Muscle layer of duodenum (tissue), 2 donors: ENCODE data around the gene RAC2.

Source experiments
- H3K27ac ChIP-seq: one replicate; pipeline ENCODE4 v1.7.0; 2013; ENCODE audit warnings: mild to moderate bottlenecking, low read length
- H3K27me3 ChIP-seq: one replicate; pipeline ENCODE4 v1.7.0; 2013; ENCODE audit warnings: low read depth, mild to moderate bottlenecking, control low read depth, low read length
- H3K36me3 ChIP-seq, 2 donors: one replicate each; pipeline ENCODE4 v1.7.0; 2013; ENCODE audit warnings: low read length in 2 of 2, control low read depth in 1 of 2, mild to moderate bottlenecking in 1 of 2; ENCODE audit not compliant: insufficient read depth in 2 of 2, control insufficient read depth in 1 of 2
- H3K4me1 ChIP-seq, 2 donors: one replicate each; pipeline ENCODE4 v1.7.0; 2013; ENCODE audit warnings: low read length in 2 of 2, mild to moderate bottlenecking in 2 of 2, control low read depth in 1 of 2, moderate library complexity in 1 of 2; ENCODE audit not compliant: insufficient read depth in 2 of 2, control insufficient read depth in 1 of 2
- H3K4me3 ChIP-seq, 2 donors: one replicate each; pipeline ENCODE4 v1.7.0; 2013; ENCODE audit warnings: low read length in 2 of 2, low read depth in 1 of 2, mild to moderate bottlenecking in 1 of 2
- H3K9me3 ChIP-seq, 2 donors: one replicate each; pipeline ENCODE4 v1.7.0; 2013; ENCODE audit warnings: low read length in 2 of 2, control low read depth in 1 of 2, mild to moderate bottlenecking in 1 of 2; ENCODE audit not compliant: control insufficient read depth in 1 of 2
- donor health status: healthy.

RAC2 gene

DNA sequence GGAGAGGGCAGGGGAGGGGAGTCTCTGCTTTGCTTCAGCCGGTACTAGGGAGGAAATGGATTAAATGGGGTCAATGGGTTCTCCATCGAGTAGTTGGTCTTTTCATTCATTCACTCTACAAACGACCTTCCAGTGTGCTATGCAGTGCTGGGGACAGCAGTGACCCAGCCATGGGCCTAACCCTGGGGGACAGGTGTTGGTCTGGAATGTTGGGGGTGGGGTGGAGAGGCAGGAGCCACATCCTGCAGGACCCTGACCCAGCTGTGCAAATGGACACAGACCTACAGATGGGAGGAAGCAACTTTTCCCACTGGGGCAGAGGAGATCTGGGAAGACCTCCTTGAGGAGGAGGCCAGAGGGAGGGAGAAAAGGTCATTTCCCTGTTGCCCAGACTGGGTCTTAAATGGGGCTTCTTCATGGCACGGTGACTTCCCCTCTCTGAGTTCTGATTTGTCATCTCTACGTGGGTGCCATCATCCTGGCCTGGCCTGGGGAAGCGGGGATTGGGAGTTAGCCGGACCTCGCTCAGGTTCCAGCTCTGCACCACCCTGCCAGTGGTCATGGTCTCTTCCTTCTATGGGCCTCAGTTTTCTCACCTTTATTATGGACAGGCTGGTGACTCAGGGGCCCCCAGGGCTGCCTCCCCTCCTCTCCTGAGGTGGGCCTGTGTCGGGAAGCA is 40.2 kb upstream of the RAC2 start:
- no peaks in the 10 kb centered on the region for H3K27me3 ChIP-seq
- H3K27ac ChIP-seq = peak overlapping the region; percentile 25
- H3K36me3 ChIP-seq = no peaks in the 10 kb centered on the region
- H3K4me3 ChIP-seq = peak overlapping the region; percentile 39 to 49
- H3K4me1 ChIP-seq = peaks cover 0 to 8% of the 10 kb centered on the region in 2 donors
- H3K9me3 ChIP-seq = no peaks in the 10 kb centered on the region

DNA sequence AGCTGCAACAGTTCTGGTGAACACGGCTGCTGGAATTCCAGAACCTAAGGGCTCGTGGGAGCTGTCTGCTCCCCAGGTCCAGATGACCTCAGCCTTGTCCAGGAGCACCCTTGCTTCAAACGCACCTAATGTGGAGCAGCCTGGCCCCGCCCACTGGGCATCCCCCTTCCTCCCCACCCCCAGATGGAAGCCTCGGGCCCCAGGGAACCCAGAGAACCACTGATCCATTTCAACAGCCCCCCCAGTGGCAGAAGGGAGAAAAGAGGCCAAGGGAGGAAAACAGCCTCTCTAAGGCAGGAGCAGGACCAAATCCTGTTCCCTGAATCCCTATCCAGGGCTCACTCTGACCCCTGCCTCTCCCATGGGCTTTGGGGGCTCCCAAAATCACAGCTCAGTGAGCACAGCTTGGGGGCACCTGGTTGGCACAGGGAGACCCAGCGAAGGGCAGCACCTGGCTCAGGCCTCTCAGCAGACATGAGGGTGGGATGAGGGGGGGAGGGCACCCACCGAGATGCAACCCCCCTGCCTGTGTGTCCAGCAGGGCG is 39.4 kb upstream of the RAC2 start:
- Histone ChIP-seq H3K4me3 (peak overlapping the region; percentile 39 to 70), H3K4me1 (peaks cover 0 to 8% of the 10 kb centered on the region in 2 donors), H3K27me3 (no peaks in the 10 kb centered on the region), H3K9me3 (no peaks in the 10 kb centered on the region), H3K36me3 (no peaks in the 10 kb centered on the region), H3K27ac (peak overlapping the region; percentile 84)

DNA sequence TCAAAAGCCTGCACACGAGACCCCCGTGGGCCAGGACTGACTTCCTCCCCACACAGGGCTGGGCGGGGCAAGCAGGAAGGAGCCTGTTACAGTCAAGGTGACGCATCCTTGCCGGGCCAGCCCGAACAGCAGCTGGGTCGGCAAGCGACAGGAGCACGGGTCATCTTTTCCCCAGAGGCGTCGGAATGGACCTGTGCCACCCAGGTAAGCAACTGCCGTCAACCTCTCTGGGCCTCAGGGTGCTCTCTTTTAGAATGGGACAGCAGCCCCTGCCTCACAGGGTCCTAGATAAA is 38.3 kb upstream of the RAC2 start, which contains the start of gene CYTH4:
Gene CYTH4 (plus strand): TSS at position 124 of the 293 bp plus-strand sequence. CDS start 62 bp downstream, at position 186.
- peak within 1 kb of the TSS; percentile 39 to 70 for H3K4me3 ChIP-seq
- H3K9me3 ChIP-seq = no peaks in the 10 kb centered on the region
- no peaks in the 10 kb centered on the region for H3K36me3 ChIP-seq
- H3K27me3 ChIP-seq = no peaks in the 10 kb centered on the region
- peak within 1 kb of the TSS; percentile 84 for H3K27ac ChIP-seq
- peaks cover 0 to 8% of the 10 kb centered on the region in 2 donors for H3K4me1 ChIP-seq

DNA sequence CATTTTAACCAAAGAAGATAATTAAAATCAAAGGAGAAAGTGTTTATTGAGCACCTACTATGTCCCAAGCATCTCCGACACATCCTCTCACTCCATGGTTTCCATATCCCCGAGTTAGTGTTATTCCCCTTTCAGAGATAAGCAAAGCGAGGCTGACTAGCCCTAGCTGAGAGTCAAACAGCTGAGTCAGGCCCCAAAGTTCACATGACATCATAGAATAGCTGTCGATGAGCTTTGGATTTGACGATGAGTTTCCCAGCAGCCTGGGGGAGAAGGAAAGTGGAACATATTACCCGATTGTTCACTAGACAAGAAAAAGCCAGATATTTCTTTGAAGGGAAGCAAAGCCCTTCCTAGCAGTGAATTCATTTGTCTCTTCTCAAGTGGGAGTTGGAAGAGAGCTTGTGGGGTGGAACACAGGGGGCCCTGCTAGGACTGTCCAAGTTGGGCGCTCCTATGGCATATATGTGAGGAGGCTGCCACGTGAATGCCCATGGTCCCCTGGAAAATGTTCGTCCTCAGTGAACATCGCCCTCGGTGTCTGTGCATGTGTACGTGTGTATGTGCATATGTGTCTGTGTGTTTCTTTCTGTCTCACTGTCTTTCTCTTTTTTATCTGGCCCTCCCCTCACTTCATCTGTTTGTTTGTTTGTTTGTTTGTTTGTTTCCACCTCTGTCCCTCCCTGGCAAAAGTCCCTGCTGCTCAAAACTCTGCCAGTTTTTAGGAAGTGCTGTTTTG is 37.7 kb upstream of the RAC2 start:
- Histone ChIP-seq H3K4me1 (peaks cover 0 to 8% of the 10 kb centered on the region in 2 donors), H3K27ac (peak overlapping the region; percentile 84), H3K27me3 (no peaks in the 10 kb centered on the region), H3K4me3 (peak overlapping the region in 1 of 2 donors; percentile 70), H3K36me3 (no peaks in the 10 kb centered on the region), H3K9me3 (no peaks in the 10 kb centered on the region)

DNA sequence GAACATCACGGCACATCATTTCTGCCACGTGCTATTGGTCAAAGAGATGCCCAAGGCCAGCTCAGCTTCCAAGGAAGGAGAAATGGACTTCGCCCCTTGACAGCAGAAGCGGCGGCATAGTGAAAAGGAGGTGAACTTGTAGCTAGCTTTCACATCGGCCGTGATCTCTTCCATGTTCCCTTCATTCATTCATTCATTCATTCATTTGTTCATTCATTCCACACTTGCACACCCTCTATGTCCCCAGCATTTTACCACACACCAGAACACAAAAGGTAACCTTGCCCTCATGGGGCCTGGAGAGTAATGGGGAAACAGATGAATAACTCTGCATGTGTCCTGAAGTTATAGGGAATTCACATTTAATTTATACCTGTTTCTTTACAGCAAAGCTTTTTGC is 37.1 kb upstream of the RAC2 start:
- no peaks in the 10 kb centered on the region for H3K27me3 ChIP-seq
- no peaks in the 10 kb centered on the region for H3K9me3 ChIP-seq
- no peak overlapping the region for H3K27ac ChIP-seq
- H3K36me3 ChIP-seq = no peaks in the 10 kb centered on the region
- H3K4me1 ChIP-seq = peaks cover 0 to 8% of the 10 kb centered on the region in 2 donors
- H3K4me3 ChIP-seq = no peak overlapping the region

DNA sequence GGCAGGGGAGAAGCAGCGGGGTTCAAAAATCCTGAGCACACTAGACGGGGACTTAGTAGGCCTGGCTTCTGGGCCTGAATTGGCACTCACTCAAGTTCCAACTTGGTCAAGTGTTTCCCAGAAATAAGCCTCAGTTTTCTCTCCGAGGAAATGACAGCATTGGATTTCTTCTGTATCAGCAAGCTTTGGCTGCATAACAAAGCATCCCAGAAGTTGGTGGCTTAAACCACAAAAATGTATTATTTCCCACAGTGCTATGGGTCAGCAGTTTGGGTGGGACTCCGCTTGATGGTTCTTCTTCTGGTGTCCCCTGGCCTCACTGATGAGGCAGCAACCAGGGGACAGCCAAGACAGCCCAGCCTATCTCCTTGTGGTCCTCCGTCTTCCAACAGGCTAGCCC is 36.6 kb upstream of the RAC2 start:
- Histone ChIP-seq H3K27me3 (no peaks in the 10 kb centered on the region), H3K27ac (no peak overlapping the region), H3K36me3 (no peaks in the 10 kb centered on the region), H3K4me1 (peaks cover 0 to 8% of the 10 kb centered on the region in 2 donors), H3K4me3 (no peak overlapping the region), H3K9me3 (no peaks in the 10 kb centered on the region)

DNA sequence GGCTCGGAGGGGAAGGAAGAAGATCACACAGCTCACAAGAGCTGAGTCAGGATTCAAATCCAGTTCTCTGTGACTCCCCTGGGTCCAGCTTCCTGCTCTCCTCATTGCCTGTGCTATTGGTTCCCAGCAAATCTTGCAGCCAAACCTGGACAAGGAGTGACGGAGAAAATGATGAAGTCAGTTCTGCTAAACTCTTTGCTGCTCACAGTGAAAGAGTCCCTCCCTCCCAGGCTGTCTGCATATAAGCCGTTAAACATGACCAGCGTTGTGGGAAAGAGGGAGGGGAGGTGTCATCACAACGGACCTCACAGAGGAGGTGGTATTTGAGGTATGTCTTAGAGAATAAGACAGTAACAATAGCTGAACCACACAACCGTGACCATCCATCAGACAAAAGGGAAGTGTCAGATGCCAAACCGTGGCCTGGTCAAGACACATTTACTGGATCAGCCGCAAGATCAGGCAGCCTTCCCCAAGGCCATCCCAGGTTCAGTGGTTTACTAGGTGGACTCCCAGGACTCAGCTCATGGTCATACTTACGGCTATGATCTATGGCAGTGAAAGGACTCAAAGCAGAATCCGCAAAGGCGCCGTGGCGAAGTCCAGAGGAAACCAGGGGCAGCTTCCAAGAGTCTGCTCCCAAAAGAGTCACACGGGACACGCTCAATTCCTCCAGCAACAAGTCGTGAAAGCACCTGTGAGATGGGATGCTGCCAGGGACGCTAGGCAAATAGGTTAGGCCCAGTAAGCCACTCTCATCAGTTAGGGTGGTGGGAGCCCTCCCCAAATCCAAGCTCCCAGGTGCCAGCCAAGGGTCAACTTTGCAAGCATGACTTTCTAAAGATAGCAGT is 35.5 kb upstream of the RAC2 start:
- H3K4me3 ChIP-seq = no peak overlapping the region
- H3K36me3 ChIP-seq = no peaks in the 10 kb centered on the region
- H3K27me3 ChIP-seq = no peaks in the 10 kb centered on the region
- H3K27ac ChIP-seq = no peak overlapping the region
- H3K9me3 ChIP-seq = no peaks in the 10 kb centered on the region
- peaks cover 0 to 4% of the 10 kb centered on the region in 2 donors for H3K4me1 ChIP-seq

DNA sequence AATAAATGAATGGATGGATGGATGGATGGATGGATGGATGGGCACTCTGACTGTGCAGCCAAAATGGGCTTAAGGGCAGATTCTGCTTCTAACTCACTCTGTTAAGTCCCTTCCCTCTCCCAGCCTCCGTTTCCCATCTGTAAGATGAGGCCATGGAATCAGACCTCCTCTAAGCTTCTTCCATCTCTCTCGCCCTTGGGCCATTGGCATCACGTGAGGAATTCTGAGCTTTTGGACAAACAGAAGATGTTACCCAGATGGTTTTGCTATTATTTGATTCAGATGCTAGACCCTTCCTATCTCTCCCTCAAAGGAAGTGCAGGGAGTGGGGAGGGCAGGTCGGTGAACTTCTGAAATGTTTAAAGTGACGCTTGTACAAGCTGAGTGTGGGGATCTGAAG is 34.2 kb upstream of the RAC2 start:
- Histone ChIP-seq H3K4me1 (no peaks in the 10 kb centered on the region), H3K27me3 (no peaks in the 10 kb centered on the region), H3K9me3 (no peaks in the 10 kb centered on the region), H3K36me3 (no peaks in the 10 kb centered on the region), H3K4me3 (no peak overlapping the region), H3K27ac (no peak overlapping the region)

DNA sequence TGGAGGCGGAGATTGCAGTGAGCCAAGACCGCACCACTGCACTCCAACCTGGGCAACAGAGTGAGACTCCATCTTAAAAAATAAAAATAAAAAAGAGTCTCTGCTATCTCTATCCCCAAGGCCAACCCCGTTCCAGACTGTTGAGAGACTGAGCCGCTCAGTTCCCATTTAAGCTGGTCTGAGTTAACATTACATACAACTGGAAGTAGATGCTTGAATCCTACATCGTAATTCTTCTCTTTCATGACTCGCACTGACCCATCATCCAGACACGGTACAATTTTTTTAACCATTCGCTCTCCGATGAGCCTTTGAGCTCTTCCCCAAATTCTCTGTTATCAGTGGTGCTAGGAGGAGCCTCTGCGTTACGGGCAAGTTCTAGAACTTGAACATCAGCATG is 33.3 kb upstream of the RAC2 start:
- Histone ChIP-seq H3K4me3 (no peak overlapping the region), H3K27ac (no peak overlapping the region), H3K4me1 (no peaks in the 10 kb centered on the region), H3K9me3 (no peaks in the 10 kb centered on the region), H3K36me3 (no peaks in the 10 kb centered on the region), H3K27me3 (no peaks in the 10 kb centered on the region)

DNA sequence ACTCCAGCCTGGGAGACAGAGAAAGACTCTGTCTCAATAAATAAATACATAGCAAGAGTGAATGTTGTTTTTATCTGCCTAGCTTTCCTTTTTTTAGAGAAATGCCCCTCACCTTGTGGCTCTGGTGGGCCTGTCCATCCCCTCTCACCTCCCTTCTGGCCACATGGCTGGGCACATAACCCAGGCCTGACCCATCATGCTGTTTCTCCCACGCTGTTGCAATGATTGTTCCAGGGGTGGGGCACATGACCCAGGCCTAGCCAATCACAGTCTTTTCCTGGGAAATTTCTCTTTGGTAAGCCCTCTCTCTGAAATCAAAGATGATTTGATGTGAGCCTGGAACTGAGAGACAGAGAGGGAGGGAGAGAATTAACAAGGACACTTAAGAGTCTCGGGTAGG is 32.7 kb upstream of the RAC2 start:
- Histone ChIP-seq H3K27ac (no peak overlapping the region), H3K4me1 (no peaks in the 10 kb centered on the region)

DNA sequence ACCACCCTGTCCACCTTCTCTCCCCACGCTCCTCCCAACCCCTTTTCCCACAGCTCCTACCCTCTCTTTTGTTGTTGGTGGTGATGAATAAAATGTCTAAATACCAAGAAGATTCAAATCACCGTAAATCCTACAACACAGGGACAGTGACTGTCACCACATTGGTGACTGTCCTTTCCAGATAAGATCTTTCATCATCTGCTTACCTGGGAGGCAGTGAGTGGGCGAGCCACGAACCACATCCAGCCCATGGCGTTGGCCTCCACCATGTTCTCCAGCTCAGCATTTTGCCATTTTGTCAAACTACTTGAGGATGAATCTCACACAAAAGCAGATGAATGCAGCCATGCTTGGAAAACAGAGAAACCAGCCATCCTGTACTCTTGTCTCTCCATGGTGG is 31.6 kb upstream of the RAC2 start:
- Histone ChIP-seq H3K27me3 (no peaks in the 10 kb centered on the region), H3K4me1 (no peaks in the 10 kb centered on the region), H3K27ac (no peak overlapping the region), H3K4me3 (no peak overlapping the region), H3K9me3 (no peaks in the 10 kb centered on the region), H3K36me3 (no peaks in the 10 kb centered on the region)

More for the DNA sequence above, 32.7 kb upstream of the RAC2 start:
- Histone ChIP-seq H3K9me3 (no peaks in the 10 kb centered on the region), H3K4me3 (no peak overlapping the region), H3K36me3 (no peaks in the 10 kb centered on the region), H3K27me3 (no peaks in the 10 kb centered on the region)
